NCI-H146 treated with DMSO at 0.1 percent for 48 hours (cell line): ENCODE results near the gene NRTN.
A peak's percentile ranks its signal among the peaks of the same experiment; 100 is the strongest.

Experiments used
- DNase-seq: peaks from one replicate; lab custom pipeline; 2025; ENCODE audit not compliant: unreplicated experiment; lab: John Stamatoyannopoulos, UW

Gene NRTN

DNA sequence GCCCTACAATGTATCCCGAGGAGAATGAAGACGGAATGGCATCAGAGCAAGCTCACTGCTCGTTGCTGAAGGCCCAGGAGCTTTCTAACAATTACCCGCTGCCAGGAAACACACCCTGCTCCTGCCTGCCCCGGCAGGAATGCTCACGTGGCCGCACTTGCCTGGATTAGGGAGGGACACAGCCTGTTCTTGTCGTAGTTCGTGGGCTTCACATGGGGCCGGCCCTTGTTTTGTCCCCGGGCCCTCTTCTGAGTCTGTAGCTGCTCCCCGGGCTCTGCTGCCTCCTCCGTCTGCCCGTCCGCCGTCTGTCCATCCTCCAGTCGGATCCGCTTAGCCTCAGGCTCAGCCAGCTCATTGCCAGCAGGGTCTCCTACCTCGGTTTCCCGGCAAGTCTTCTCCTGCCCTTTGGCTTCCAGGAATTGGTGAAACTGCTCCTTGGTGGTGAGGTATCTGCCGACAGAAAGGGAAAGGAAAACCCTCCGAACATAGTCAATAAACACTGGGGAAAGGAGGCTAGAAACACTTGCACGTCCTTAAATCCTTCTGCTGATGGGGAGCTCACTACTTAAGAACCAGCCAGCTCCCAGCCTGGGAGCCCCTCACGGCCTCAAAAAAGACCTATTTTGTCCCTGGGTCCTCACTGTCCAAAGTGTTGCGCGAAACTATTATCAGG lies 14.8 kb upstream of the NRTN start:
- DNase-seq, result no peak

DNA sequence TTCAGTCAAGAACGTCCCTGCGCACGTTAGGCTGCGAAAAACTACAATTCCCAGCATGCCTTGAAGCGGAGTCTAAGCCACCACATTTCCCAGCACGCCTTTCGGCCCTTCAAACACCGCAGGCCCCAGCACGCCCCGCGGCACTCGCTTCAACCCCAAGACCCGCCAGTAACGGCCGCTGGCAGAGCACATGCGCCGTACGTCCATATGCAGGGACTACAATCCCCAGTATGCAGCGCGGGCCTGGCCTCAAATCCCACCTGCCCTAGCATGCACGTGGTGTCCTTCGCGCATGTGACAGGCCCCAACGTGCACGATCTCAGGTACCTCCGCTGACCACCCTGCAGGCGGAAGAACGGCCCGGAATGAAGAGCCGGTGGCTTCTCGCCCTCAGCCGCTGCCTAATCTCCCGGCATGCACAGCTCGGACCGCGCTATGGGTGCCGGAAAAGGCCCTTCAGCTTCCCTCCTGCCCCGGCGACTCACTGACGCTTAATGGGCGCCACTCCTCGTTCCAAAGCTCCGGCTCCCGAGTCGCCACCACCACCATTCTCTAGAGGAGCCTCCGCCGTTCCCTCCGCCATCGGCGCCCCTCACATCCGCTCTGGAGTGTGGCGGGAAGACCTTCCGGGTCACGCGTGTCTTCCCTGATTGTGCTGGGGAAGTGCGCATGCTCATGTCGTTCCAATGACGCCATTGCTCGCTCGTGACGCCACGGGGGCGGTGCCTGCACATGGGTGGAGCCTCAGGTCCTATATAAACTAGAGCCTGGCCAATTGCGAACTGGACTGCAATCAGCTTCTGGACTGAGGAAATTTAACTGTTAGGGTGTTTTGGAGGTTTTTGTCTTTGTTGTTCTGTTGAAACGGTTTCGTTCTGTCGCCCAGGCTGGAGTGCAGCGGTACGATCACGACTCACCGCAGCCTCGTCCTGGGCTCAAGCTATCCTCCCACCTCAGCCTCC lies 14.0 kb upstream of the NRTN start, which contains the start of gene DUS3L:
TSS of gene DUS3L (minus strand) at position 605 of the 962 bp plus-strand sequence. CDS start at position 583, 22 bp downstream.
- DNase-seq, result peak; percentile 78

DNA sequence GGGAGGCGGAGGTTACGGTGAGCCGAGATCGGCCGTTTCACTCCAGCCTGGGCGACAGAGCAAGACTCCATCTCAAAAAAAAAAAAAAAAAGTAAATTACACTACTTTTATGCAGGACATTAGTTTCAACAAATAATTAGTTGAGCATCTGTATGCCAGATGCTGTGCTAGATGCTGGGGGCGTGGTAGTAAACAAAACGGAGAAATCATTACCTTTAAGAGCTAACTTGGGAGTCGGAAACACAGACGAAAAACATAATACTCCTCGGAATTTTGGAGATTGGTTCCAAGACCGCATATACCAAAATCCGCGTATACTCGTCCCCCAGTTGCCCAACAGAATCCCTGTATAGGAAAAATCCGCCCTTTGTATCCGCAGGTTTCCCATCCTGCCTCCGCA lies 12.6 kb upstream of the NRTN start:
- no peak for DNase-seq

DNA sequence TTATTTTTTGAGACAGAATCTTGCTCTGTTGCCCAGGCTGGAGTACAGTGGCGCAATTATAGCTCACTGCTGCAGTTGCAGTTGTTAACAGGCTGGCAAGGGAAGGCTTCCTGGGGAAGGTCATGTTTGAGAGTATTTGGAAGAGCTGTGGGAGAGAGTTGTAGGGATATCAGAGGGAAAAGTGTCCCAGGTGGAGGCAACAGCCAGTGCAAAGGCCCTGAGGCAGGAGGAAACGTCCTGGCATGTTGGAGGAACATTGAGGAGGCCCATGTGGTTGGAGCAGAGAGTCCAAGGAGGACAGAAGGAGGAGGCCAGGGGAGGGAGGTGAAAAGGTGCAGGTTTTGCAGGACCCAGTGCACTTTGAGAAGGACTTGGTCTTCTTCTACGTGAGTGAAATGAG lies 11.7 kb upstream of the NRTN start:
- DNase-seq, result no peak

DNA sequence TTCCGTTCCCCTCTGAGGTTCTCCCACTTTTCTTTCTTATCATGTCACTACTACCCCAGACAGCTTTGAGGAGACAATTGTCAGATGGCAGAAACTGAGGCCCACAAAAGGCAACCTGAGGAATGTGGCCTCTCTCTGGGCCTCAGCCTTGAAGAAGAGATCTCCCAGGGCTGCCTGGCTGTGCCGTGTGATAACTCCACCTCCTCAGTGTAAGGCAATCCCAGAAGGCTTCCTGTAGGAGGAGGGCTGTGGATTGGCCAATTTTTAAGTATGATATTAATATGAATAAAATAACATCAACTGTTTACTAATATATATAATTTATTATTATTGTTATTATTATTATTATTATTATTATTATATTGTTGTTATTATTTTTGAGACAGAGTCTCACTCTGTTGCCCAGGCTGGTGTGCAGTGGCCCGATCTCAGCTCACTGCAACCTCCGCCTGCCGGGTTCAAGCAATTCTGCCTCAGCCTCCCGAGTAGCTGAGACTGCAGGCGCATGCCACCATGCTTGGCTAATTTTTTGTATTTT lies 9.4 kb upstream of the NRTN start:
- DNase-seq, result no peak

DNA sequence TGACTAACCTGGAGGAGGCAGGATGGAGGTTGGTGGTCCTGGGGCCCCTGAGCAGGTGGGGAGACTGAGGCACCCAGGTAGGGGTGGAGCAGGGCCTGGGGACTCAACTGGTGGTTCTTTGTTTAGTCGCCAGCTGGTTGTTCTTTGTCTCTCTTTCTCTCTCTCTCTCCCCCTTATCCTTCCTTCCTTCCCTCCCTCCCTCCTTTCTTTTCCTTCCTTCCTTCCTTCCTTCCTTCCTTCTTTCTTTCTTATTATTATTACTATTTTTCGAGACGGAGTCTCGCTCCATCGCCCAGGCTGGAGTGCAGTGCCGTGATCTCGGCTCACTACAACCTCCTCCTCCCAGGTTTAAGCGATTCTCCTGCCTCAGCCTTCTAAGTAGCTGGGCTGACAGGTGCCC lies 6.6 kb upstream of the NRTN start:
- no peak for DNase-seq

DNA sequence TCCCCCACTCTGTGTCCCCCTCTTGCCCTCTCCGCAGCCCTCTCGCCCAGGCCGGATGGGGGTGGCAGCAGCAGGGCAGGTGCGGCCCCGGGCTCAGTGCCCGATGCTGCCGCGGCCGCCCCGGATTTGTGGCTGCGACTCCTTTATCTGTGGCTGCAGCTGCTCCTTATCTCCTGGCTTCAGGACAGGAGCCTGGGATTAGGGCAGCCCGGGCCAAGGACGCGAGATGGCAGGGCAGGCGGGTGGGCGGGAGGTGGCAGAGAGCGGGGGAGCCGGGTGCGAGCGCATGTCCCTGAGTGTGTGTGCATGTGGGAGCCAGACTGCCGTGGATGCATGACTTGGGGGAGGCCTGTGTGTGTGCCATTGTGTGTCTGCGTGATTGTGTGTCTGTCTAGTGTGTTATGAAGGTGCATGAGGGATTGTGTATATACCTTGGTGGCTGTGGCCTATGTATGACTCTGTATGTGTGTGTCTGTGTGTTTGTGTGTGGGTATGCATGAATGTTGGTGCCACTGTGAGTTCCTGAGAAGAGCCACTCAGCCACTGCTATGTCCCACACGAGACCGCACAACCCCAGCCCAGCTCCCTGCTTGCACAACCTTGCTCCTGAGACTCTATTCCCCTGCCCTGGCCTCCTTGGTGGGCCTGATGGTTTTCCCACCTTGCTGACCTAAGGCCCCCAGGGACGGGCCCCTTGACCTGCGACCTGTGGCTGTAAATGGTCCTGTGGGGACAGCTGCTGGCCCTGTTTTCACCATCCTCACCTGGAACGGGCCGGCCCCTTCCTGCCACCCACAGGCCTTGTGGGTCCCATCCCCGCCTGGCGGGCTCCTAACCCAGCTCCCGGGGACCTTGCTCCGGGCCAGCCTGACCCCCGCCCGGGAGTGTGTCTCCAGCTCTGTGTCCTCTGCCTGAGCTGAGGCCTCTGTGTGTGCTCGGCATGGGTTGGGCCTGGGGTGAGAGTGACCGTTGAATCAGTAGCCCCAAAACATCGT lies 5.3 kb upstream of the NRTN start:
- no peak for DNase-seq

DNA sequence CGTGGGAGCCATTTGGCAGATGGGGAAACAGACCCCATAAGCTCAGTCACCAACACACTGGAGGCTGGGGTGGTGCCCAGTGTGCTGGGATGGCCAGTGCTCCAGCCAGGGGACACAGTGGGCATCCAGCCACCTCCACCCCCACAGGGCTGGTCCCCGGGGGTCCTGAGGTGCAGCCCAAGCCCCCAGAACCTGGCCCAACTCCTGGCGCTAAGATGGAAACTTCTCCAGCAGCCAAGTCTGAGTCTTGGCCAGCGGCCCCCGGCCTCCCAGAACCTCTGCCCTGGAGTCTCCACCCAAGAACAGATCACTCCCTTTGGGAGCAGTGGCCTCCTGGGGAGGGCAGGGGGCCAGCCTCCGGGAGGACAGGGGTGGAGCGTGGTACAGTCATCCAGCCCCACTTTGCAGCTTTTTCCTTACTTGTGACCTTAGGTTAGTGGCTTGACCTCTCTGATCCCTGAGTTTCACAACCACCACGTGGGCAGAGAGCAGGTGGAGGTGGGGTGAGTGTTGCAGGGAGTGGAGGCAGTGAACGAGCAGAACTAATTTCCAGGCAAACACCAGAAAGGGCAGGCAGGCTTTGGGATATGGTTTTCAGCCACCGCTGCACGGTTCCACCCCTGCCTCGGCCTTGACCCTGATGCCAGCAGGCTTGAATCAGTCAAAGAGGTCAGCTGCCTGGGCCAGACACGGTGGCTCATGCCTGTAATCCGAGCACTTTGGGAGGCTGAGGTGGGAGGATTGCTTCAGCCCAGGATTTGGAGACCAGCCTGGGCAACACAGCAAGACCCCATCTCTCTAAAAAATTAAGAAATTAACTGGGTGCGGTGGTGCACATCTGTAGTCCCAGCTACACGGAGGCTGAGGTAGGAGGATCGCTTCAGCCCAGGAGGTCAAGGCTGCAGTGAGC lies 4.3 kb upstream of the NRTN start:
- no peak for DNase-seq

DNA sequence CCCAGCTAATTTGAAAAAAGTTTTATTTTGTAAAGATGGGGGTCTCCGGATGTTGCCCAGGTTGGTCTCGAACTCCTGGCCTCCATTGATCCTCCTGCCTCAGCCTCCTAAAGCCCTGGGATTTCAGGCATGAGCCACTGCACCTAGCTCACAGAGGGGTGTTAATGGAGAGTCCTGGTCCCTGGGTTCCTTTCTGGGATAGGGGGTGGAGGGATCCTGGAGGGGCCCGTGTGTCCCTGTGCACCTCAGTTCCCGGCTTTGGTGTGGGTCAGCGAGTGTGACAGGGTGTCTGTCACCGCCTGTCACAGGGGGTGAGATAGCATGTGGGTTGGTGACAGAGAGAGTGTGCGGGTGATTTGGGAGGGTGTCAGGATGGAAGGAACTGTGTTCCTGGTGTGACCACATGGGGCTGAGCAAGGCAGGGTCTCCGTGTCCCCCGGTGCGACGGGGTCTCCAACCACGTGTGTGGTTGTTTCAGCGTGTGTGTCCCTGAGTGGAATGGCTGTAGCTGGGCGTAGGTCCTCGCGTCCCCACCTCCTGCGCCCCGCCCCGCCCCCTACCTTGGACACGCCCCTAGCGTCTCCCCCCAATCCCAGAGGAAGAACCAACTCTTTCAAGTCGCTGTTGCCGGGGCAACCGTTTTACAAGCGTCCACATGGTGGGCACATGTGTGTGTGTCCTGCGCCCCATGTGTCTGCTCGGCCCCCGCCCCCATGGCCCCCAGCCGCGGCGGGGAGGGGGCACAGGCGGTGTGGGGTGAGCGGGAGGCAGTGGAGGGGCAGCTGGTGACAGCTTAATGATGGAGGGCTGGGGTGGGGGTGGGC lies 2.9 kb upstream of the NRTN start:
- DNase-seq, result peak; percentile 14

DNA sequence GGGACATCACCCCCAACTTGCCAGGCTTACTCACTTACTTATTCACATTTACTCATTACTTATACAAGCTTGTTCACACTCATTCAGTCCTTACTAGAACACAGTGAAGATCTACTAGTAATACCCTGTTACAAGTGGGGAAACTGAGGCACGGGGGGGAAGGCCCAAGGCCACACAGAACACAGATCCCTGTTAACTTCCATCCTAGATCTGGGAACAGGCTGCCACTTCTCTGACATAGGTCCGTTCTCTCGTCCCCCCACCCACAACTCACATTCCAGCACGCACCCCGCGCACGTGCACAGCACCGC lies 1.5 kb upstream of the NRTN start:
- DNase-seq, result no peak

DNA sequence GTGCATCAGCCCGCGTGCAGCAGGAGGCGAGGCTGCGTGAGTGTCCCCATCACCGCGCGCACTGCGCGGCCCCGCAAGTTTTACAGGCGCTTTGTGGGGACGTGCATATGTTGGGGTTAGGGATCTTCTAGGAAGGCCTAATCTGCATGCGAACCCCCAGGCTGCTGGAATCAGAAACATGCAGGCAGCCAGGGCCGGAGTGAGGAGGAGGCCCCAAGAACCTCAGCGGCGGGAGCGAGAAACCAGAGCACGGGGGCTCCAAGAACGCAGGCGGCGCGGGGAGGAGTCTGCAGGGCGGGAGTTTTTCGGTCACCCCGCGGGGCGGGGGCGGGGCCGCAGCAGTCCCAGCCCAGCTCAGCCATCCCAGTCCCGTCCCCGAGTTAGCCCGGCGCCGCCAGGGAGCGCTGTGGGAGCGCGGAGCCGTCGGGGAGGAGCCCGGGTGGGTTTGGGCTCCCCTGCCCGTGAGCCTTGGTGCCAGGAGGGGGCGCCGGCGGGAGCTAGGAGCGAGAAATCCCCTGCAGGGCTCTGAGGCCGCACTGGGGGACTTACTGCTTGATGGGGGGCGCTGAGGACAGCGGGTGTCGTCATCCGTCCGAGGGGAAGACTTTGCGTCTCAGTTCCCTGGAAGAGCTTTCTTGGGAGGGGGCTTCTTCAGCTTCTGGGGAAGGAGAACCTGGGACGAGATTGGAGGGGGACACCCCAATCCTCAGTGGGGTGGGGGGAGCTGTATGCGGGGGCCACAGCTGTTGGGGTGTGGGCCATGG lies 933 bp upstream of the NRTN start:
- DNase-seq, result peak; percentile 78

DNA sequence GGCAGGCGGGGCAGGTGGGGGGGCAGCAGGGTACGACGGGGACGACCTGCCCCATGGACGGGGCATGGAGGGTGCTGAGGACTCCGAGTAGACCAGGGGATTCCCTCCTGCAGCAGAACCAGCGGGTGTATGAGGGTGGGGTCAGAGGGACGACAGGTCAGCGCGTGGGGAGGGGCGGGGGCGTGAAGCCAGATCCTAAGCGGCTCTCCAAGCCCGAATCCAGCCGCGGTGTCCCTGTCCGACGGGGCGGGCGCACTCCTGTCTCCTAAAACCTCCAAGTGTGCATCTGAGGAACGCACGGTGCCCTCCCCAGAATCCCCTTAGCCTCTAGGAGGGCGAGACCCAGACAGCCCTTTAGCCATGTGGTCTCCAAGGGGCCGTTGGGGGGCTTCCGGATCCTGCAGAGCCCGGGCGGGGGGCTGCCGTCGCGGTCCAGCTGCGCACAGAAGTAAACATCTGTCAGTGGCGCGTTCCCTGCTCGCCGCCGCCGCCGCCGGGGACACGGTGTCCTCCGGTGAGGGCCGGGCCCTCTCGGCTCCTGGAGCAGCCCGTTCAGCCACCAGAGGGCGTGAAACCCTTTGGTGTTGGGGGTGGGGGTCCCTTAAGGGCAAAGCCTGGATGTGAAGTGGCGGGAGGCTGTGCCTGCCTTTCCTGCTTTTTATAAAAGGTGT lies 730 bp downstream of the NRTN start:
- peak; percentile 39 for DNase-seq

DNA sequence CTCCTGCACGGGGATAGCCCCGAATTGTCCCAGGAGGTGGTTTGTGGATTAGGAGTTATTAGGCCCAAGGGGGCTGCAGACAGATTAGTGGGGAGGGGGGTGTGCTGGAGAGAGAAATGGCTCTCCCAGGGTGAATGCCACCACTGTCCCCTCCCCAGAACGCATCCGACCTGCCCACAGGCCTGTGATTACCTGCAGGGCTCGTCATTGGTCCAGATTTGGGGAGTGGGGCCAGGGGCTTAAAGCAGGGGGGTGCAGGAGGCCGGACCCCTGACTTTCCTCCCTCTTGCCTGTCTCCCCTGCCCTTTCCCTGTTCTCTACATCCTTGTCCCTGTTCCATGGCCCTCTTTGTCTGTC lies 1.2 kb downstream of the NRTN start:
- no peak for DNase-seq

DNA sequence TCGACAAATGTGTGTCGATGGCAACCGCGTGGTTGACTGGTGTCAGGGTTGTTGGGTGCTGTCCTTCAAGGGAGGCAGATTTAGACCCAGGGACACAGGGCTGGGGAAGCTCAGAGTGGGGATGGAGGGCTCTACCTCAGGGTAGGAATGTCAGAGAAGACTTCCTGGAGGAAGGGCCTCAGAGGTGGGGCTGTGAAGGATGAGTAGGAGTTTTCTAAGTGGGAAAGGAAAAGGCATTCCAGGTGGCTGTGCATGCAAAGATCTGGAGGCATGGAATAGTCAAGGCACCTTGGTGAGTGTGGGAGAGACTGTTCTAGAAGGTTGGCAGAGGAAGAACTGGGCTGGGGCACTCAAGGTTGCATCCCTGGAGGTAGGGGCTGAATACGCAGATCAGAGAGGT lies 2.0 kb downstream of the NRTN start:
- no peak for DNase-seq

DNA sequence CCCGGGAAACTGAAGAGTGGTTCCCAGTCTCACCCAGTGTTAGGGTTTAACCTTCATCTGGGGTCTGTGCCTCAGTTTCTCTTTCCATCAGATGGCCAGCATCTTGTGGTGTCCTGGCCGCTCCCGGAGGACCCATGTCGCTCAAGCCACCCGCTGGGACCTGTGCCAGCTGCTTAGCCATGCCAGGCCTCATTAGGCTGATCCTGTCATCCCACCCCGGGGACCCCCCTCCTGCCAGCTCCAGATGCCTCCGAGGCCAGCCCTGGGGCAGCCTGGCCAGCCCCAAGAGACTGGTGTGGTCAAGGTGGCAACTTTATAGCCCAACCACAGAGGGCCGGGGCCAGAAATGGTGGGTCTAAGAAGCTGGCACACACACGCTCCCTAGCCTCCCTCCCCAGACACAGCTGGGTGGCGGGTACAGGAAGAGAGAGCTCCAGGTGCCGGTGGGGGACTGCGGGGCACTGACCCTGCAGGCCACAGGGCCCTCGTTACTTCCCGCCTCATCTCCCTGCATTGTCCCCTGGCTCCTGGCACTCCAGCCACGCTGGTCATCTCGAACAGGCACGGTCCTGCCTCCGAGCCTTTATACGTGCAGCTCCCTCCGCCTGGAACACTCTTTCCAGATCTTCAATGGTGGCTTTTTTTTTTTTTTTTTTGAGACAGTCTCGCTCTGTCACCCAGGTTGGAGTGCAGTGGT lies 3.4 kb downstream of the NRTN start:
- no peak for DNase-seq

DNA sequence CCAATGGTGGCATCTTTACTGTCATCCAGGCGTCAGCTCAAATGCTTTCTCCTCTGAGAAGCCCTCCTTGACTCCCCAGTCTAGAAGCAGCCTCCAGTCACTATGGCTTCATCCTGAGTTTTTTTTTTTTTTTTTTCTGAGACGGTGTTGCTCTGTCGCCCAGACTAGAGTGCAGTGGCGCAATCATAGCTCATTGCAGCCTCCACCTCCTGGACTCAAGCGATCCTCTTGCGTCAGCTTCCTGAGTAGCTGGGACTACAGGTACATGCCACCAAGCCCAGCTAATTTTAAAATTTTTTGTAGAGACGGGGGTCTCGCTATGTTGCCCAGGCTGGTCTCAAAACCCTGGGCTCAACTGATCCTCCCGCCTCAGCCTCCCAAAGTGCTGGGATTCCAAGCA lies 4.2 kb downstream of the NRTN start:
- DNase-seq, result no peak

DNA sequence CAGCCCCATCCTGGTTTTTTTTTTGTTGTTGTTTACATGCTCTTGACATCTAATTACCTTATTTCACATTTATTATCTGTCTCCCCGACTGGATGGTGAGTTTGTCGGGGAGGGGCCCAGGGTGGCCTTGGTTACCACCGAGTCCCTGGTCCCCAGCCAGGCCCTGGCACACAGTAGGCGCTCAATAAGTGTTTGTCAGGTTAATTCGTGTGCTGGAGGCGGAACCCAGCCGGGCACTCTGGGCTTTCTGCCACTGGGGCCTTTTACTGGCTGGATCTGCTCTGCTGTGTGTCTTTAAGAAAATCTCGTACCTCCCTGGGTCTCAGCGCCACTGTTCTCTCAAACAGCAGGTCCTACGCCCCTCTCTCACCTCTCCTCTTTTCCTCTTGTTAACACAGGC lies 4.6 kb downstream of the NRTN start:
- DNase-seq, result no peak
